ENCODE results near the gene MPRIP.

DNA sequence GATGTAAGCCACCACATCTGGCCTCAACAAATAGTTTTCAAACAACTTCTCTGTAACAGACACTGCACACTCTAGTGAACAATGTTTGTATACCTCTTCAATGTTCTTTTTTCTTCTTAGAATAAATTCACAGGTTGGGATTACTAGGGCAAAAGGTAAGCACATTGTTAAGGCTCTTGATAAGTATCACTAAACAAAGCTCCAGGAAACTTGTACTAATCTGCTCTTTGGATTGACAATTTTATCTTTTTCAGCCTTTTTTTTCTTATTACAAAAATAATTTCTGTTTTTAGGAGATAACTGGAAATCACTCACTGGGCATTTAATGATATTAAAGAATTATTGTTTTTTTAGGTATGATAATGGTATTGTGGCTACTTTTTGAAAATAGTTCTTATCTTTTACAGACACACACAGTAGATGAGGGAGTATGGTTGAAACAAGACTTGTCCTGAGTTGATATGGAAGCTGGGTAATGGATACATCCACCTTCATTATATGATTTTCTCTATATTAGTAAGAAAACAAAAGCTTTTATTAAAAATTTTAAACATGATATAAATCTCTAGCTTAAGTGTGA lies 7.7 kb upstream of the MPRIP start:
- TF ChIP-seq, protein P1, sequence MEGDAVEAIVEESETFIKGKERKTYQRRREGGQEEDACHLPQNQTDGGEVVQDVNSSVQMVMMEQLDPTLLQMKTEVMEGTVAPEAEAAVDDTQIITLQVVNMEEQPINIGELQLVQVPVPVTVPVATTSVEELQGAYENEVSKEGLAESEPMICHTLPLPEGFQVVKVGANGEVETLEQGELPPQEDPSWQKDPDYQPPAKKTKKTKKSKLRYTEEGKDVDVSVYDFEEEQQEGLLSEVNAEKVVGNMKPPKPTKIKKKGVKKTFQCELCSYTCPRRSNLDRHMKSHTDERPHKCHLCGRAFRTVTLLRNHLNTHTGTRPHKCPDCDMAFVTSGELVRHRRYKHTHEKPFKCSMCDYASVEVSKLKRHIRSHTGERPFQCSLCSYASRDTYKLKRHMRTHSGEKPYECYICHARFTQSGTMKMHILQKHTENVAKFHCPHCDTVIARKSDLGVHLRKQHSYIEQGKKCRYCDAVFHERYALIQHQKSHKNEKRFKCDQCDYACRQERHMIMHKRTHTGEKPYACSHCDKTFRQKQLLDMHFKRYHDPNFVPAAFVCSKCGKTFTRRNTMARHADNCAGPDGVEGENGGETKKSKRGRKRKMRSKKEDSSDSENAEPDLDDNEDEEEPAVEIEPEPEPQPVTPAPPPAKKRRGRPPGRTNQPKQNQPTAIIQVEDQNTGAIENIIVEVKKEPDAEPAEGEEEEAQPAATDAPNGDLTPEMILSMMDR (IDR thresholded peaks at IDR 0.05; ENCODE audit: borderline replicate concordance, extremely low read depth, low read length, poor library complexity, severe bottlenecking) = no peak
- TF ChIP-seq EZH2 (IDR thresholded peaks at IDR 0.05; ENCODE audit: borderline replicate concordance, low read depth, low read length, severe bottlenecking) = no peak

All from DND-41 (cell line).